BE2C (cell line): ENCODE measurements around the gene PGR.

ENCODE experiments used
- DNase-seq: peaks from one replicate; pipeline ENCODE4 v3.0.0-alpha.2; 2020
- H3K27me3 ChIP-seq: fragments of 250-450 bp; sonication (Bioruptor Pico); 2 replicates; pipeline ENCODE4 v1.5.1; 2020; ENCODE audit warnings: mild to moderate bottlenecking
- H3K36me3 ChIP-seq: fragments of 250-450 bp; sonication (Bioruptor Pico); 2 replicates; pipeline ENCODE4 v1.5.1; 2020; ENCODE audit warnings: mild to moderate bottlenecking
- H3K4me1 ChIP-seq: fragments of 250-450 bp; sonication (Bioruptor Pico); 2 replicates; pipeline ENCODE4 v1.5.1; 2020
- H3K4me3 ChIP-seq: 2 replicates; pipeline ENCODE4 v1.5.1; 2011; ENCODE audit warnings: low read depth, low read length
- H3K9me3 ChIP-seq: fragments of 250-450 bp; sonication (Bioruptor Pico); 2 replicates; pipeline ENCODE4 v1.5.1; 2020
- CTCF ChIP-seq: IDR thresholded peaks from 2 replicates; pipeline ENCODE4 v1.5.1; 2012; ENCODE audit warnings: mild to moderate bottlenecking, low read depth, low read length

The PGR gene

DNA sequence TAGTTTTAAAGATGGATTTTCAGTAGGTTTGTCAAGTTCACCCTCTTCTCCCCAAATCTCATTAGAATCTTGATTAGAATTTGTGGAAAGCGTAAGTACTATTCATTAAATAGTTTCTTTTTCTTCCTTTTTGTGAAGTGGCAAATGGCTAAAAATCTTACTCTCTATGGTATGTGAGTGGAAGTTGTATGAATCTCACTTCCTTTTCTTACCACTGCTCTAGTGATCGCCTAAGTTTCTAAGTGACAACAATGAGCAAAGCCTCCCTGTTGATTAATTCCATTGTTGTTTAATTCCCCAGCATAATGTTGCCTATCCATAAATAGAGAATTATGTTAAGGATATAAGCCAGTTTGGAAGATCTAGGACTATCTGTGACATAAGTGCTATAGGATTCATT is 82.7 kb downstream of the PGR start:
- no peak for TF ChIP-seq CTCF
- Histone ChIP-seq H3K4me3 (no peak overlapping the region), H3K9me3 (no peaks in the 10 kb centered on the region), H3K4me1 (no peaks in the 10 kb centered on the region), H3K36me3 (no peaks in the 10 kb centered on the region), H3K27me3 (no peaks in the 10 kb centered on the region; the same call in 1 of the 2 replicates)
- no peak for DNase-seq

DNA sequence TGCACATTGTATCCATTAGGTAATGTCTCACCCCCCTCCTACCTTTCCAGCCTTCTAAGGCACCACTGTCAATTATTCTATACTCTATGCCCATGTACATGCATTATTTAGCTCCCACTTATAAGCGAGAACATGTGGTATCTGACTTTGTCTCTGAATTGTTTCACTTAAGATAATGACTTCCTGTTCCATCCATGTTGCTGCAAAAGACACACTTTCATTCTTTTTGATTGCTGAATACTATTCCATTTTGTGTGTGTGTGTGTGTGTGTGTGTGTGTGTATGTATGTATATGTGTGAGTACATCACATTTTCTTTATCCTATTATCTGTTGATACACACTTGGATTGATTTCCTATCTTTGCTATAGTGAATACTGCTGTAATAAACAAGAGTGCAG is 84.2 kb downstream of the PGR start:
- H3K9me3 ChIP-seq, result no peaks in the 10 kb centered on the region
- no peak overlapping the region for H3K4me3 ChIP-seq
- no peak for DNase-seq
- no peaks in the 10 kb centered on the region for H3K4me1 ChIP-seq
- H3K27me3 ChIP-seq, result no peaks in the 10 kb centered on the region; the same call in 1 of the 2 replicates
- H3K36me3 ChIP-seq, result no peaks in the 10 kb centered on the region
- no peak for TF ChIP-seq CTCF

GRCh38 chr11:101043940-101044339 is 85.7 kb downstream of the PGR start:
- Histone ChIP-seq H3K27me3 (peaks cover 2% of the 10 kb centered on the region; the same call in 1 of the 2 replicates), H3K36me3 (no peaks in the 10 kb centered on the region), H3K4me1 (no peaks in the 10 kb centered on the region), H3K9me3 (no peaks in the 10 kb centered on the region), H3K4me3 (no peak overlapping the region)
- TF ChIP-seq CTCF, result no peak
- no peak for DNase-seq

- no peak for DNase-seq
- Histone ChIP-seq H3K9me3 (no peaks in the 10 kb centered on the region), H3K4me3 (no peak overlapping the region), H3K27me3 (0 out of 2 replicates have a peak, but pooled peaks cover 2% of the 10 kb centered on the region), H3K4me1 (no peaks in the 10 kb centered on the region), H3K36me3 (no peaks in the 10 kb centered on the region)
- TF ChIP-seq CTCF, result no peak
Measured at GRCh38 chr11:101035872-101036271, 93.7 kb downstream of the PGR start.

GRCh38 chr11:101034076-101034475 is 95.5 kb downstream of the PGR start:
- H3K9me3 ChIP-seq, result no peaks in the 10 kb centered on the region
- H3K36me3 ChIP-seq, result no peaks in the 10 kb centered on the region
- H3K4me1 ChIP-seq, result no peaks in the 10 kb centered on the region
- no peaks in the 10 kb centered on the region for H3K27me3 ChIP-seq
- no peak for TF ChIP-seq CTCF
- no peak overlapping the region for H3K4me3 ChIP-seq
- no peak for DNase-seq

DNA sequence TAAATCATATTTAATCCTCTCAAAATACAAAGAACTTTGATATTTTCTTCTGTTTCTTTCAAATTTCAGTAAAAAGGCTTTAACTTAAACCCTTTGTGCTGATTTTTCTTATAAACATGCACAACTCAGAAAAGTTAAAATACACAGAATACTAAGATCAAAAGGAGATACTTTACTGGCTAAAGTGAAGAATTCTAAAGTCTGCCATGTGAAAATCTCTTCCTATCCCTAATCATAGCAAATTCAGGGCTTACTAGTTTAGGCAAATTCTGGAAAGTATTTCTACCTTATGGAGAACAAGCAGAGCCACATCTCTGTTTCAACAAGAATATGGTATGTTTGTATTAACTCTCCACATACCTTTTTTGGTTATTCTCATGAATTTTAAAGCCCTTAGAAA is 96.6 kb downstream of the PGR start:
- Histone ChIP-seq H3K4me1 (no peaks in the 10 kb centered on the region), H3K9me3 (no peaks in the 10 kb centered on the region), H3K27me3 (no peaks in the 10 kb centered on the region), H3K36me3 (no peaks in the 10 kb centered on the region), H3K4me3 (no peak overlapping the region)
- no peak for TF ChIP-seq CTCF
- no peak for DNase-seq
